ENCODE measurements around the gene ZNF618. TPM values are rescaled to one million over a fixed set of nuclear protein-coding genes. Genes with fewer than 3 reads are reported as not detected.

Gene ZNF618
- total RNA-seq, 1 experiment from 2014 or later, result 1.8 TPM

- no peak for ATAC-seq
- H3K36me3 ChIP-seq (ENCODE audit: control insufficient read depth, insufficient read depth, low read length), result no peaks in the 10 kb centered on the region
- no peak for DNase-seq (ENCODE audit: low read depth, low spot score)
- CTCF ChIA-PET, result no interaction called here
- in situ Hi-C loops (cut with HindIII; ENCODE audit: low pct_unique_long_range_greater_than_20kb, low sequenced_read_pairs) (no loop called here), intact Hi-C loops (cut with micrococcal nuclease; ENCODE audit: unreplicated experiment) (loop anchor here (5.0 kb wide), 1 partner anchor 222 kb away; no protein-coding TSS in a partner anchor)
- POLR2A ChIA-PET, result no interaction called here
- no peaks in the 10 kb centered on the region for H3K9me3 ChIP-seq (ENCODE audit: control insufficient read depth, insufficient read depth, low read depth, low read length)
- no peaks in the 10 kb centered on the region; the same call in 1 of the 2 replicates for H3K27me3 ChIP-seq (ENCODE audit: control insufficient read depth, insufficient read depth, low read length)
- no peaks in the 10 kb centered on the region for H3K4me1 ChIP-seq (ENCODE audit: control insufficient read depth, insufficient read depth, low read length)
- no TSS peak for BruUV-seq (replicated peaks)
- TF ChIP-seq, protein P1, sequence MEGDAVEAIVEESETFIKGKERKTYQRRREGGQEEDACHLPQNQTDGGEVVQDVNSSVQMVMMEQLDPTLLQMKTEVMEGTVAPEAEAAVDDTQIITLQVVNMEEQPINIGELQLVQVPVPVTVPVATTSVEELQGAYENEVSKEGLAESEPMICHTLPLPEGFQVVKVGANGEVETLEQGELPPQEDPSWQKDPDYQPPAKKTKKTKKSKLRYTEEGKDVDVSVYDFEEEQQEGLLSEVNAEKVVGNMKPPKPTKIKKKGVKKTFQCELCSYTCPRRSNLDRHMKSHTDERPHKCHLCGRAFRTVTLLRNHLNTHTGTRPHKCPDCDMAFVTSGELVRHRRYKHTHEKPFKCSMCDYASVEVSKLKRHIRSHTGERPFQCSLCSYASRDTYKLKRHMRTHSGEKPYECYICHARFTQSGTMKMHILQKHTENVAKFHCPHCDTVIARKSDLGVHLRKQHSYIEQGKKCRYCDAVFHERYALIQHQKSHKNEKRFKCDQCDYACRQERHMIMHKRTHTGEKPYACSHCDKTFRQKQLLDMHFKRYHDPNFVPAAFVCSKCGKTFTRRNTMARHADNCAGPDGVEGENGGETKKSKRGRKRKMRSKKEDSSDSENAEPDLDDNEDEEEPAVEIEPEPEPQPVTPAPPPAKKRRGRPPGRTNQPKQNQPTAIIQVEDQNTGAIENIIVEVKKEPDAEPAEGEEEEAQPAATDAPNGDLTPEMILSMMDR (IDR thresholded peaks at IDR 0.05), result no peak
- H3K27ac ChIP-seq (ENCODE audit: low read length), result no peak overlapping the region
- no peak overlapping the region for H3K4me3 ChIP-seq (ENCODE audit: low read depth in 2 of 2, low read length in 2 of 2)
Measured at GRCh38 chr9:114080195-114080772, 204.2 kb downstream of the ZNF618 start.

DNA sequence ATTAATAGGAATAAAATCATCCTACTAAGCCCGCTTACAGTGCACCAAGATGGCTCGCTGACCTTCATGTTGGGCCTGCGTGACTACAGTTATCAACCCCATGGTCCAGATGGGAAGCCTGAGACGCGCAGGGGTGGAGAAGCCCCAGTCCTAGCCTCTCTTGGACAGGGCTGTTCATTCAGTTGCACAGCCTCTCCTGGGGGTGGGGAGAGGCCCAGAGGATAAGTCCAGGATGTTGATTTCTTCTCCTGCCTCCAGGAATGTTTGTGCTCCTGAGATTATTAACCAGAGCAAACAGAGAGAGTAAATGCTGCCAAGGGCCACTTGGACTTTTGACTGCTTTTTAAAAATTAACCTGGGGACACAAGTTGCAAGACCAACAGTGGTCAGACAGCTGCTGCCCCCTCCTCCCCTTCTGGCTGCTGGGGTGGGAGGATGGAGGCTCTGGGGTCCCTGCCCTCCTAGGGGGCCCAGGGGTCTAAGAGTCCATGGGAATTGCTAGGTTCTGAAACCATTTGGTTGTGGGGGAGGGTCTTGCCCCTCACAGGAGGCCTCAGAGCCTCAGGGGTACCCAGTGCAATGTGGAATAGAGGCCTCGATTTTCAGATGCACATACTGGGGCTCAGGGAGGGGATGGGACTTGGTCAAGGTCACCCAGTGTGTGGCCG lies 204.8 kb downstream of the ZNF618 start:
- no peak for ATAC-seq
- in situ Hi-C loops (cut with HindIII; ENCODE audit: low pct_unique_long_range_greater_than_20kb, low sequenced_read_pairs) (no loop called here), intact Hi-C loops (cut with micrococcal nuclease; ENCODE audit: unreplicated experiment) (loop anchor here (5.0 kb wide), 1 partner anchor 221 kb away; no protein-coding TSS in a partner anchor)
- CTCF ChIA-PET, result interaction anchor here (2.5 kb wide), 1 partner anchor 27 kb away, joined by 17 read pairs; no protein-coding TSS in a partner anchor
- Histone ChIP-seq H3K27me3 (ENCODE audit: control insufficient read depth, insufficient read depth, low read length) (no peaks in the 10 kb centered on the region; the same call in 1 of the 2 replicates), H3K36me3 (ENCODE audit: control insufficient read depth, insufficient read depth, low read length) (no peaks in the 10 kb centered on the region), H3K4me1 (ENCODE audit: control insufficient read depth, insufficient read depth, low read length) (no peaks in the 10 kb centered on the region), H3K4me3 (ENCODE audit: low read depth in 2 of 2, low read length in 2 of 2) (no peak overlapping the region), H3K9me3 (ENCODE audit: control insufficient read depth, insufficient read depth, low read depth, low read length) (no peaks in the 10 kb centered on the region), H3K27ac (ENCODE audit: low read length) (no peak overlapping the region)
- no peak for DNase-seq (ENCODE audit: low read depth, low spot score)
- POLR2A ChIA-PET, result no interaction called here
- no peak for TF ChIP-seq TCF7L2 (IDR thresholded peaks at IDR 0.05; ENCODE audit: low read depth, low read length)
- TF ChIP-seq, protein P1 (IDR thresholded peaks at IDR 0.05), result no peak
- TF ChIP-seq SIN3A (IDR thresholded peaks at IDR 0.05; ENCODE audit: borderline replicate concordance, insufficient read depth, low read depth, low read length), result no peak
- TF ChIP-seq, protein P2, sequence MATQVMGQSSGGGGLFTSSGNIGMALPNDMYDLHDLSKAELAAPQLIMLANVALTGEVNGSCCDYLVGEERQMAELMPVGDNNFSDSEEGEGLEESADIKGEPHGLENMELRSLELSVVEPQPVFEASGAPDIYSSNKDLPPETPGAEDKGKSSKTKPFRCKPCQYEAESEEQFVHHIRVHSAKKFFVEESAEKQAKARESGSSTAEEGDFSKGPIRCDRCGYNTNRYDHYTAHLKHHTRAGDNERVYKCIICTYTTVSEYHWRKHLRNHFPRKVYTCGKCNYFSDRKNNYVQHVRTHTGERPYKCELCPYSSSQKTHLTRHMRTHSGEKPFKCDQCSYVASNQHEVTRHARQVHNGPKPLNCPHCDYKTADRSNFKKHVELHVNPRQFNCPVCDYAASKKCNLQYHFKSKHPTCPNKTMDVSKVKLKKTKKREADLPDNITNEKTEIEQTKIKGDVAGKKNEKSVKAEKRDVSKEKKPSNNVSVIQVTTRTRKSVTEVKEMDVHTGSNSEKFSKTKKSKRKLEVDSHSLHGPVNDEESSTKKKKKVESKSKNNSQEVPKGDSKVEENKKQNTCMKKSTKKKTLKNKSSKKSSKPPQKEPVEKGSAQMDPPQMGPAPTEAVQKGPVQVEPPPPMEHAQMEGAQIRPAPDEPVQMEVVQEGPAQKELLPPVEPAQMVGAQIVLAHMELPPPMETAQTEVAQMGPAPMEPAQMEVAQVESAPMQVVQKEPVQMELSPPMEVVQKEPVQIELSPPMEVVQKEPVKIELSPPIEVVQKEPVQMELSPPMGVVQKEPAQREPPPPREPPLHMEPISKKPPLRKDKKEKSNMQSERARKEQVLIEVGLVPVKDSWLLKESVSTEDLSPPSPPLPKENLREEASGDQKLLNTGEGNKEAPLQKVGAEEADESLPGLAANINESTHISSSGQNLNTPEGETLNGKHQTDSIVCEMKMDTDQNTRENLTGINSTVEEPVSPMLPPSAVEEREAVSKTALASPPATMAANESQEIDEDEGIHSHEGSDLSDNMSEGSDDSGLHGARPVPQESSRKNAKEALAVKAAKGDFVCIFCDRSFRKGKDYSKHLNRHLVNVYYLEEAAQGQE (IDR thresholded peaks at IDR 0.05; ENCODE audit: insufficient read depth in 1 of 2, low read depth in 2 of 2, low read length in 1 of 2), result no peak
- TF ChIP-seq POLR2AphosphoS5 (IDR thresholded peaks at IDR 0.05; ENCODE audit: low read depth, low read length), result no peak
- BruUV-seq (replicated peaks), result no TSS peak

Data from Panc1 (cell line).